Ascending aorta (tissue), 2 donors: Measurements from ENCODE around the gene HS6ST1. TPM values are rescaled to one million over a fixed set of nuclear protein-coding genes. Genes with fewer than 3 reads are reported as not detected.
A peak's percentile ranks its signal among the peaks of the same experiment; 100 is the strongest.

ENCODE experiments used
- DNase-seq, 2 donors: peaks; one replicate each; pipeline ENCODE4 v3.0.0-alpha.2; 2019; ENCODE audit warnings: low spot score in 2 of 2
- H3K27ac ChIP-seq, 2 donors: fragments of 200-600 bp; sonication (generic); one replicate each; pipeline ENCODE4 v1.5.1; 2016 to 2017; ENCODE audit warnings: mild to moderate bottlenecking in 1 of 2
- H3K27me3 ChIP-seq: fragments of 200-600 bp; sonication (generic); one replicate; pipeline ENCODE4 v1.5.1; 2017
- H3K36me3 ChIP-seq, 2 donors: fragments of 200-600 bp; sonication (generic); one replicate each; pipeline ENCODE4 v1.5.1; 2016
- H3K4me1 ChIP-seq, 2 donors: fragments of 200-600 bp; sonication (generic); one replicate each; pipeline ENCODE4 v1.5.1; 2016 to 2017; ENCODE audit warnings: mild to moderate bottlenecking in 1 of 2
- H3K4me3 ChIP-seq, 2 donors: fragments of 200-600 bp; sonication (generic); one replicate each; pipeline ENCODE4 v1.5.1; 2016 to 2017; ENCODE audit warnings: mild to moderate bottlenecking in 1 of 2
- H3K9me3 ChIP-seq, 2 donors: fragments of 200-600 bp; sonication (generic); one replicate each; pipeline ENCODE4 v1.5.1; 2016
- CTCF ChIP-seq, 3 experiments: fragments of 200-600 bp in 2 of 3; fragments of 450-650 bp in 1 of 3; sonication (generic) in 2 of 3; IDR thresholded peaks; one replicate each; pipeline ENCODE4 v1.5.1; 2016 to 2019; ENCODE audit warnings: antibody characterized with exemption in 3 of 3, mild to moderate bottlenecking in 1 of 3, moderate library complexity in 1 of 3
- intact Hi-C: fragments of 100-400 bp; cut with DNase I; formaldehyde crosslinking; loops from one replicate; pipeline ENCODE4 v1.15.1; 2023
- total RNA-seq: library from RNA; depleted of rRNA; stranded (reverse); fragments of >200 nt; gene quantifications from one replicate; pipeline ENCODE4 v1.1.0, GENCODE V29; 2016

The HS6ST1 gene
- total RNA-seq, 1 donor from 2014 or later, result 42.7 TPM

GRCh38 chr2:128326346-128326745 lies 7.7 kb upstream of the HS6ST1 start:
- DNase-seq, result no peak
- H3K9me3 ChIP-seq, result peaks cover 0 to 3% of the 10 kb centered on the region in 2 donors
- no peak for TF ChIP-seq CTCF (IDR thresholded peaks at IDR 0.05)
- no peaks in the 10 kb centered on the region for H3K36me3 ChIP-seq
- H3K27me3 ChIP-seq, result no peaks in the 10 kb centered on the region
- H3K27ac ChIP-seq, result peak overlapping the region in 1 of 2 donors; percentile 50
- intact Hi-C loops, result loop anchor here (5.0 to 10.0 kb wide), 3 partner anchors 141 to 408 kb away; no protein-coding TSS in a partner anchor
- no peak overlapping the region for H3K4me3 ChIP-seq
- H3K4me1 ChIP-seq, result peaks cover 4 to 21% of the 10 kb centered on the region in 2 donors

- peak in 1 of 2 donors; percentile 72 for DNase-seq
- intact Hi-C loops, result loop anchor here (5.0 to 10.0 kb wide), 3 partner anchors 142 to 409 kb away; no protein-coding TSS in a partner anchor
Measured at GRCh38 chr2:128325611-128326181, 7.0 kb upstream of the HS6ST1 start.

GRCh38 chr2:128324897-128325410 lies 6.3 kb upstream of the HS6ST1 start:
- Histone ChIP-seq H3K9me3 (no peaks in the 10 kb centered on the region), H3K36me3 (no peaks in the 10 kb centered on the region), H3K4me3 (no peak overlapping the region), H3K27ac (peak overlapping the region; percentile 45 to 50), H3K27me3 (no peaks in the 10 kb centered on the region), H3K4me1 (peaks cover 4 to 21% of the 10 kb centered on the region in 2 donors)
- no peak for TF ChIP-seq CTCF (IDR thresholded peaks at IDR 0.05)
- intact Hi-C loops, result loop anchor here (5.0 to 10.0 kb wide), 3 partner anchors 142 to 410 kb away; no protein-coding TSS in a partner anchor
- no peak for DNase-seq

More at GRCh38 chr2:128325611-128326181, 7.0 kb upstream of the HS6ST1 start:
- Histone ChIP-seq H3K36me3 (no peaks in the 10 kb centered on the region), H3K4me3 (no peak overlapping the region), H3K27me3 (no peaks in the 10 kb centered on the region), H3K4me1 (peaks cover 4 to 21% of the 10 kb centered on the region in 2 donors), H3K27ac (peak overlapping the region; percentile 45 to 50), H3K9me3 (no peaks in the 10 kb centered on the region)
- TF ChIP-seq CTCF (IDR thresholded peaks at IDR 0.05), result peak in 1 of 3 experiments; percentile 26

- TF ChIP-seq CTCF (IDR thresholded peaks at IDR 0.05), result no peak
- intact Hi-C loops, result loop anchor here (10.0 kb wide), 2 partner anchors 311 to 411 kb away; no protein-coding TSS in a partner anchor
- Histone ChIP-seq H3K4me1 (peaks cover 5 to 18% of the 10 kb centered on the region in 2 donors), H3K36me3 (no peaks in the 10 kb centered on the region), H3K27ac (peak overlapping the region; percentile 45 to 68), H3K9me3 (no peaks in the 10 kb centered on the region), H3K4me3 (no peak overlapping the region), H3K27me3 (no peaks in the 10 kb centered on the region)
- DNase-seq, result peak; percentile 8 to 61
Measured at GRCh38 chr2:128324008-128324896, 5.6 kb upstream of the HS6ST1 start.

GRCh38 chr2:128323555-128323931 lies 4.9 kb upstream of the HS6ST1 start:
- H3K4me1 ChIP-seq, result peaks cover 8 to 17% of the 10 kb centered on the region in 2 donors
- intact Hi-C loops, result loop anchor here (2.0 to 10.0 kb wide), 6 partner anchors 23 to 411 kb away; no protein-coding TSS in a partner anchor
- no peak for DNase-seq

More at GRCh38 chr2:128323555-128323931, 4.9 kb upstream of the HS6ST1 start:
- Histone ChIP-seq H3K27me3 (no peaks in the 10 kb centered on the region), H3K4me3 (no peak overlapping the region), H3K9me3 (no peaks in the 10 kb centered on the region), H3K27ac (peak overlapping the region; percentile 68 to 77), H3K36me3 (no peaks in the 10 kb centered on the region)
- no peak for TF ChIP-seq CTCF (IDR thresholded peaks at IDR 0.05)
